ENCODE results near the gene RNF207.

GRCh38 chr1:6235296-6235677, 29.4 kb downstream of the RNF207 start:
- TF ChIP-seq EZH2phosphoT487 (IDR thresholded peaks at IDR 0.05; ENCODE audit: low read depth, severe bottlenecking, unreplicated experiment) (no peak), CTCF (IDR thresholded peaks at IDR 0.05; ENCODE audit: poor library complexity) (no peak)
